Fibroblast of skin of left quadriceps (primary cell): ENCODE results near the gene FAM3B.

Experiments used
- DNase-seq, 2 experiments: peaks; one replicate each; pipeline ENCODE4 v3.0.0-alpha.2; 2013; ENCODE audit warnings: low read depth in 2 of 2

The FAM3B gene

GRCh38 chr21:41397471-41397891 lies 80.9 kb downstream of the FAM3B start:
- no peak for DNase-seq

GRCh38 chr21:41398251-41398650 lies 81.7 kb downstream of the FAM3B start:
- no peak for DNase-seq

DNA sequence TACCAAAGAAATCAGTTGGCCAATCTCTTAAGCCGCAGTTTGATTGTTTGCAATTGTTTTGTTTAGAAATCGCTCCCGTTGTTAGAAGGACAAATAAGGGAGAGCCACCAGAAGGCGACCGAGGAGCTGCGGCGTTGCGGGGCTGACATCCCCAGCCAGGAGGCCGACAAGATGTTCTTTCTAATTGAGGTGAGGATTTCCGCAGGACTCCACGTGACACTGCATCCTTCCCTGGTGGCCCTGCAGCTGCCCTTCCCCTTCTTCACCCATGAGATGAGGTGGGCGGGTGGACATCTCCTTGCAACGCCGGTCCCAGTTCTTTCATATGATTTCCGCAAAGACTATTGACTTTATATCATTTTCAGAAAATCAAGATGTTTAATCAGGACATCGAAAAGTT lies 82.2 kb downstream of the FAM3B start:
- no peak for DNase-seq

GRCh38 chr21:41399246-41399800 lies 82.7 kb downstream of the FAM3B start:
- DNase-seq: no peak

DNA sequence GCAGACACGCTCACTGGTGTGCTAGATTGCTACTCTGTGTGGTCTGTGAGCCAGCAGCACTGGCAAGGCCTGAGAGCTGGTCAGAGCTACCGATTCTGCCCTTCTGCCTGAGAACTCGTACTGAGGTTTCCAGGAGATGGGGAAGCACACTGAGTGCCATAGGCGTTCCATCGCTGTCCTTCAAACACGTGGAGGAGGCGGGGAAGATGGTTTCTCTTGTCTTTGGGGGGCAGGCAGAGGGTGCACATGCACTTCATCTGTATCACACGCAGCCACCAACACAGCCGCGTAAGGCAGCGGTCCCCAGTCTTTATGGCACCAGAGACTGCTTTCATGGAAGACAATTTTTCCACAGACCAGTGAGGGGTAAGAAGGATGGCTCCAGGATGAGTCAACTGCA lies 85.6 kb downstream of the FAM3B start:
- DNase-seq: no peak

GRCh38 chr21:41402796-41403195 lies 86.2 kb downstream of the FAM3B start:
- DNase-seq: no peak

GRCh38 chr21:41403331-41403730 lies 86.7 kb downstream of the FAM3B start:
- no peak for DNase-seq

- DNase-seq: no peak
These were observed 87.4 kb downstream of the FAM3B start for GRCh38 chr21:41403966-41404365.

GRCh38 chr21:41405321-41405720 lies 88.7 kb downstream of the FAM3B start:
- DNase-seq: no peak

GRCh38 chr21:41406340-41406739 lies 89.7 kb downstream of the FAM3B start:
- no peak for DNase-seq
